IgD-negative memory B cell (primary cell): ENCODE data around the gene TYRP1. TPM values are rescaled to one million over a fixed set of nuclear protein-coding genes. Genes with fewer than 3 reads are reported as not detected.

Experiments used
- H3K27ac Mint-ChIP-seq, 3 donors: one replicate each; pipeline ENCODE4 v1.8.0; 2020 to 2022; ENCODE audit warnings: mild to moderate bottlenecking in 3 of 3, mixed read lengths in 3 of 3, moderate library complexity in 1 of 3
- H3K27me3 Mint-ChIP-seq: one replicate; pipeline ENCODE4 v1.8.0; 2021; ENCODE audit warnings: mixed read lengths
- H3K36me3 Mint-ChIP-seq: one replicate; pipeline ENCODE4 v1.8.0; 2020; ENCODE audit warnings: mild to moderate bottlenecking, mixed read lengths
- H3K4me1 Mint-ChIP-seq, 3 donors: one replicate each; pipeline ENCODE4 v1.8.0; 2020 to 2022; ENCODE audit warnings: mixed read lengths in 3 of 3, mild to moderate bottlenecking in 1 of 3
- H3K4me3 Mint-ChIP-seq, 4 donors: one replicate each; pipeline ENCODE4 v1.8.0; 2020 to 2022; ENCODE audit warnings: mild to moderate bottlenecking in 4 of 4, mixed read lengths in 4 of 4, moderate library complexity in 3 of 4
- H3K9me3 Mint-ChIP-seq, 3 donors: one replicate each; pipeline ENCODE4 v1.8.0; 2020 to 2021; ENCODE audit warnings: mixed read lengths in 3 of 3, mild to moderate bottlenecking in 1 of 3
- polyA plus RNA-seq: library from polyadenylated mRNA; unstranded; fragments of 300-500 nt; fragmentation: Illumina TruSeq; gene quantifications from one replicate; pipeline ENCODE4 v1.2.3, GENCODE V29; 2021

Gene TYRP1
- polyA plus RNA-seq, 1 donor from 2014 or later, result not detected

DNA sequence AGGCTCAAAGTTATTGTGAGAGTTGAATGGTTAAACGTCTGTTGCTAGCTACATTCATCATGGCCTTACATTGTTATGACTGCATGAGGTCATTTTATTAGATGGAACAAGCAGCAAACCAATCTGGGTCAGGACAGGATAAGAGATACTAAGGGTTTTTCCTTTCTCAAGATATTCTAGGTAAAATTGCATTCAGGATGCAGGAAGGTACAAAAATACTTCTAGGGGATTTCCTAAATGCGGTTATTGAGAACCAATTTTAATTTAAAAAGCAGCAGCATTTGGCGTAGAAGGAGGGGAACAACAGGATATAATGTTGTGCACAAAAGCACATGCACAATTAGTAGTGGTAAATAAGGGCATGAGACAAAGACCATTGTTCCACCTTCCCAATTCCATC is 42.5 kb downstream of the TYRP1 start:
- H3K27me3 Mint-ChIP-seq, result no peaks in the 10 kb centered on the region
- H3K4me3 Mint-ChIP-seq, result no peak overlapping the region
- no peak overlapping the region for H3K27ac Mint-ChIP-seq
- no peaks in the 10 kb centered on the region for H3K4me1 Mint-ChIP-seq
- H3K36me3 Mint-ChIP-seq, result no peaks in the 10 kb centered on the region
- H3K9me3 Mint-ChIP-seq, result peaks cover 0 to 10% (median 3%) of the 10 kb centered on the region in 3 donors

- Mint-ChIP-seq H3K27ac (no peak overlapping the region), H3K4me1 (no peaks in the 10 kb centered on the region), H3K36me3 (no peaks in the 10 kb centered on the region), H3K9me3 (peaks cover under 1 to 12% (median 4%) of the 10 kb centered on the region in 3 donors), H3K27me3 (no peaks in the 10 kb centered on the region), H3K4me3 (no peak overlapping the region)
Measured at GRCh38 chr9:12737871-12738270, 44.7 kb downstream of the TYRP1 start.

- Mint-ChIP-seq H3K9me3 (peaks cover 4 to 7% (median 5%) of the 10 kb centered on the region in 3 donors), H3K27me3 (no peaks in the 10 kb centered on the region), H3K4me3 (no peak overlapping the region), H3K27ac (no peak overlapping the region), H3K4me1 (no peaks in the 10 kb centered on the region), H3K36me3 (no peaks in the 10 kb centered on the region)
Measured at GRCh38 chr9:12739014-12739652, 45.9 kb downstream of the TYRP1 start.

DNA sequence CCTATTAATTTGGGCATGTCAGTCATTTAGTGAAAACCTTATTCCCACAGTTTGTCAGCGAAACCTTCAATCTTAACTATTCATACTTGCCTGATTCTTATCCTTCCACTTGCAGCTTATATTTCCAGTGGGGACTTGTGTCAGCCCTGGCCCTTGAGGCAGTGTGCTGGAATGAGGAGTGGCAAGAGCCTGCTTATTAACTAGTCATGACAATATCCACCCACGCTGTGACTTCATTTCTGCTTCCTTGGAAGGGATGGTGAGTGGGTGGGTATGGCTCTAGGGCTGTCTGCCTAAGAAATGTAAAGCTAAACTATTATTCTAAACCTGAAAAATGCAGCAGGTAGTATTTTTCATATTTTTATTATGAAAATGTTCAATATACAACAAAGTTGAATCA is 47.7 kb downstream of the TYRP1 start:
- H3K9me3 Mint-ChIP-seq, result peaks cover 1 to 9% (median 7%) of the 10 kb centered on the region in 3 donors
- no peak overlapping the region for H3K4me3 Mint-ChIP-seq
- no peak overlapping the region for H3K27ac Mint-ChIP-seq
- H3K4me1 Mint-ChIP-seq, result no peaks in the 10 kb centered on the region
- H3K36me3 Mint-ChIP-seq, result no peaks in the 10 kb centered on the region
- H3K27me3 Mint-ChIP-seq, result no peaks in the 10 kb centered on the region

DNA sequence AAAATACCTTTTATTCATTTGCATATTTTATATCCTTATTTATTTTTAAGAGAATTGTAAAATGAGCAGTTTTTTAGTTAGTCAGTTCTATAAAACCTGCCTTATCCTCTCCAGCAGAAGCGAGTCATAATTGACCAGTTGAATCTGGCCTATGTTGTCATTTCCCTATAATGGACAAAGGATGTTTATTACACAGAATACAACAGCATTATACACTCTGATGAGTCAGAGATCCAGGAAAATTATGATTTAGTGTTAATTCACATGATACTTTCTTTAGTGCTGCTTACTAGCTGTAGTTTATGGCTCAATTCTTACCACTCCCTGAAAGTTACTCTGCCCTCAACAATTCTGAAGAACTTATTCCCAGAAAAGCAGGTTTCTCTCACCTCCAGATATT is 54.8 kb downstream of the TYRP1 start:
- H3K9me3 Mint-ChIP-seq, result peaks cover 0 to 8% (median 7%) of the 10 kb centered on the region in 3 donors
- H3K36me3 Mint-ChIP-seq, result no peaks in the 10 kb centered on the region
- H3K4me1 Mint-ChIP-seq, result peaks cover 0 to 1% (median 0%) of the 10 kb centered on the region in 3 donors
- no peak overlapping the region for H3K4me3 Mint-ChIP-seq
- no peak overlapping the region for H3K27ac Mint-ChIP-seq
- H3K27me3 Mint-ChIP-seq, result no peaks in the 10 kb centered on the region

DNA sequence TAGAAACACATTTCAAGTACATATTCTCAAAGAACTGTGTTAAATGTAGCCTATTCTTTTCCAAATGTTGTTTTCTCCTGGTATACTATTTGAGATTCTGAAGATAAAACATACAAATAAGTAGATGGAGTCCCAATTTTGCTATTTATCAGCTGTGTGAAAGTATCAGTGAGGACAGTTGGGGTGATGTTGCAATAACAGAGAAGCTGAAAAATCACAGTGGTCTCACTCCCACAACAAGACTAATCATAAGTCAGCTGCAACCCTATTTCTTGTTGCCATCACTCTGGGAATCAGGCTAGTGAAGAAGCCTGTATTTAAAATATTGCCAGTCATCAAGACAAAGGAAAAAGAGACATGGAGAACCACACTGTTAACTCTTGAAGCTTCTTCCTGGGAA is 55.8 kb downstream of the TYRP1 start:
- Mint-ChIP-seq H3K4me1 (peaks cover 0 to 1% (median 0%) of the 10 kb centered on the region in 3 donors), H3K27me3 (no peaks in the 10 kb centered on the region), H3K4me3 (no peak overlapping the region), H3K36me3 (peaks cover 2% of the 10 kb centered on the region), H3K9me3 (peaks cover 0 to 8% (median 7%) of the 10 kb centered on the region in 3 donors), H3K27ac (no peak overlapping the region)

GRCh38 chr9:12753931-12754330 is 60.7 kb downstream of the TYRP1 start:
- H3K36me3 Mint-ChIP-seq, result peaks cover 2% of the 10 kb centered on the region
- H3K27ac Mint-ChIP-seq, result no peak overlapping the region
- peaks cover 0 to 3% (median 1%) of the 10 kb centered on the region in 3 donors for H3K9me3 Mint-ChIP-seq
- no peak overlapping the region for H3K4me3 Mint-ChIP-seq
- no peaks in the 10 kb centered on the region for H3K27me3 Mint-ChIP-seq
- no peaks in the 10 kb centered on the region for H3K4me1 Mint-ChIP-seq

DNA sequence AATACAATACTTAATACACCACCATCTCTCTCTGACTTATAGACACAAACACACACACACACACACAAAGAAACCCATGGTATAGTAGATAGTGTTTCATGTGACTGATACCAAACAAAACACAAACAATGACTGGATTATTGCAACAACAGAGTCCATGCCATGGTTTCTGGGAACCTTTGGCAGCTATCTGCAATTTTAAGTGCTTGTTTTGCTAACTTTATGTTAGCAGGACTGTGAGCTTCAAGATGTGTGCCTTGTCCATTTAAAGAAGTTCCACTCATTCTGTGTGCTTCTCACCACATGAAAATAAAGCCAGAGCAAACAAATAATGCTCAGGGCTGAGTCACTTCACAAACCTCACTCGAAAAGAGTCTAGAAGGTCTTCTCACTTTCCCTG is 66.6 kb downstream of the TYRP1 start:
- Mint-ChIP-seq H3K4me3 (no peak overlapping the region), H3K9me3 (peaks cover 0 to 1% (median 0%) of the 10 kb centered on the region in 3 donors), H3K36me3 (no peaks in the 10 kb centered on the region), H3K4me1 (no peaks in the 10 kb centered on the region), H3K27me3 (no peaks in the 10 kb centered on the region), H3K27ac (no peak overlapping the region)

Other genes with a start within 250 kb of the TYRP1 start
- gene LURAP1L, start 81.6 kb downstream of the TYRP1 start, polyA plus RNA-seq, result not detected